Fibroblast of the aortic adventitia (primary cell): ENCODE data around the gene SPG21. TPM values are rescaled to one million over a fixed set of nuclear protein-coding genes. Genes with fewer than 3 reads are reported as not detected.

Source experiments
- DNase-seq: peaks from one replicate; pipeline ENCODE4 v3.0.0-alpha.2; 2010; ENCODE audit warnings: low read depth
- H3K4me3 ChIP-seq: 2 replicates; pipeline ENCODE4 v1.5.1; 2011; ENCODE audit warnings: low read depth, mild to moderate bottlenecking, control low read depth, low read length, moderate library complexity
- total RNA-seq: library from RNA; depleted of rRNA; stranded (reverse); fragments of >200 nt; gene quantifications from 2 replicates; pipeline ENCODE4 v1.2.3, GENCODE V29; 2012; ENCODE audit warnings: low replicate concordance
- TF ChIP-seq, protein P1 (sequence below): IDR thresholded peaks from 2 replicates; pipeline ENCODE4 v1.5.1; 2011; ENCODE audit warnings: mild to moderate bottlenecking, low read length, control low read depth, inconsistent platforms; ENCODE audit not compliant: insufficient read depth

Gene SPG21
- total RNA-seq, 1 donor: 104 TPM

DNA sequence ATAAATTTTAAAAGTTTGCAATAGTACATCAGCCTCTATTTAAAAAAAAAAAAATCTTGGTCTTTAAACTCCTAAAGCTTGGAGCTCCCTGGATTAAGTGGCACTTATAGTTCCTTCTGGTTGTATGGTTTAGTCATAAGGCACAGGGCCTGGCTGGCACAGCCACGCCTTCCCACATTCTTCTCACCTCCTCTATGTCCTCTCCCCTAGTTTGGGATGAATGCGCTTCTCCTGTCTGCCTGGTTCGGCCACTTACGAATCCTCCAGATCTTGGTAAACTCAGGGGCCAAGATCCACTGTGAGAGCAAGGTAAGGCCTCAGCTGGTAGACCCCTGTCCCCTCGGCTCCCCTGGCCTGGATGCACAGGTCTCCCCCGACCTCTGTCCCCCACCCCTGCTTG, 68.0 kb downstream of the SPG21 start:
- DNase-seq: peak; percentile 10
- TF ChIP-seq, protein P1, sequence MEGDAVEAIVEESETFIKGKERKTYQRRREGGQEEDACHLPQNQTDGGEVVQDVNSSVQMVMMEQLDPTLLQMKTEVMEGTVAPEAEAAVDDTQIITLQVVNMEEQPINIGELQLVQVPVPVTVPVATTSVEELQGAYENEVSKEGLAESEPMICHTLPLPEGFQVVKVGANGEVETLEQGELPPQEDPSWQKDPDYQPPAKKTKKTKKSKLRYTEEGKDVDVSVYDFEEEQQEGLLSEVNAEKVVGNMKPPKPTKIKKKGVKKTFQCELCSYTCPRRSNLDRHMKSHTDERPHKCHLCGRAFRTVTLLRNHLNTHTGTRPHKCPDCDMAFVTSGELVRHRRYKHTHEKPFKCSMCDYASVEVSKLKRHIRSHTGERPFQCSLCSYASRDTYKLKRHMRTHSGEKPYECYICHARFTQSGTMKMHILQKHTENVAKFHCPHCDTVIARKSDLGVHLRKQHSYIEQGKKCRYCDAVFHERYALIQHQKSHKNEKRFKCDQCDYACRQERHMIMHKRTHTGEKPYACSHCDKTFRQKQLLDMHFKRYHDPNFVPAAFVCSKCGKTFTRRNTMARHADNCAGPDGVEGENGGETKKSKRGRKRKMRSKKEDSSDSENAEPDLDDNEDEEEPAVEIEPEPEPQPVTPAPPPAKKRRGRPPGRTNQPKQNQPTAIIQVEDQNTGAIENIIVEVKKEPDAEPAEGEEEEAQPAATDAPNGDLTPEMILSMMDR: no peak
- H3K4me3 ChIP-seq: no peak overlapping the region

DNA sequence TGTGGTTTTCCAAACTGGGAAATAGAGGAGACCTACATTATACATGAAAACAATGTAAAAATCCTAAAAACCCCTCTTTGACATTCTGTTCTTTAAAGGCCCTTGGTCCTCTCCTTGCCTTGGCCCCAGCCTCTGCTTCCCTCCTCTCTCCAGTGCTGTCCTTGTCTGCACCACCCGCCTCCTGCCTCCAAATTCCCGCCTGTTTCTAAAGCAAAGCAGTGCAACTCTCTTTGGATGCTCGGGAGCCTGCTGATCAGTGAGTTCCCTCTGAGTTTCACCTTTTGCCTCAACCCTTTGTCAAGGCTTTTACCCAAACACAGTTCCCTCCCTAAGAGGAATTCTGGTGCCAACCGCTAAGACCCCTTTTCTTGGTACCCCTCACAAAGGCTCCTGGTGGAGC, 70.0 kb downstream of the SPG21 start:
- no peak for DNase-seq
- TF ChIP-seq, protein P1: no peak
- H3K4me3 ChIP-seq: no peak overlapping the region

DNA sequence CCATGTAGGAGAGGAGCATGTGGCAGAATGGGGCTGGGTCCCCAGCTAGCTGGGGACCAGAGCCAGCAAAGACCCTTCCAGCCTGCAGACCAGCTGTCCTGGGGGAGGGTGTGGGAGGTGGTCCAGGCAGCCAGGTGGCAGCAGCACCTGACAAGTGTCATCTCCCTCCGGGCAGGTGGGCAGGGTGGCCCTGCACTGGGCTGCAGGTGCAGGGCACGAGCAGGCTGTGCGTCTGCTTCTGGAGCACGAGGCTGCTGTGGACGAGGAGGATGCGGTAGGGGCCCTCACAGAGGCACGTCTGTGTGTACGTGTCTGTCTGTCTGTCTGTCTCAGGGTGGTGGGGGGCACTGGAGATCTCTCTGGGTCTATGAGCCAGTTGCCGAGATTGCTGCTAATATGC, 72.5 kb downstream of the SPG21 start:
- TF ChIP-seq, protein P1: no peak
- no peak for DNase-seq
- H3K4me3 ChIP-seq: no peak overlapping the region

DNA sequence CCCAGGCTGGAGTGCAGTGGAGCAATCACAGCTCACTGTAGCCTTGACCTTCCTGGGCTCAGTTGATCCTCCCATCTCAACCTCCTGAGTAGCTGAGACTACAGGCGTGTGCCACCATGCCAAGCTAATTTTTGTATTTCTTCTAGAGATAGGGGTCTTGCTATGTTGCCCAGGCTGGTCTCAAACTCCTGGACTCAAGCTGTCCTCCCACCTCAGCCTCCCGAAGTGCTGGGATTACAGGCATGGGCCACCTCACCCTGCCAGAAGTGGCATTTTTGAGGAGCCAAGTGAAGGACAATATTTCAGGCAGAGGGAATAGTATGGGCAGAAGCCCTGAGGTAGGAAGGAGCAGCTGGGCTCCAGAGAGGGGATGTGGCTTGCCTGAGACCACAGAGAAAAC, 73.3 kb downstream of the SPG21 start:
- H3K4me3 ChIP-seq: no peak overlapping the region
- DNase-seq: no peak
- TF ChIP-seq, protein P1: no peak

DNA sequence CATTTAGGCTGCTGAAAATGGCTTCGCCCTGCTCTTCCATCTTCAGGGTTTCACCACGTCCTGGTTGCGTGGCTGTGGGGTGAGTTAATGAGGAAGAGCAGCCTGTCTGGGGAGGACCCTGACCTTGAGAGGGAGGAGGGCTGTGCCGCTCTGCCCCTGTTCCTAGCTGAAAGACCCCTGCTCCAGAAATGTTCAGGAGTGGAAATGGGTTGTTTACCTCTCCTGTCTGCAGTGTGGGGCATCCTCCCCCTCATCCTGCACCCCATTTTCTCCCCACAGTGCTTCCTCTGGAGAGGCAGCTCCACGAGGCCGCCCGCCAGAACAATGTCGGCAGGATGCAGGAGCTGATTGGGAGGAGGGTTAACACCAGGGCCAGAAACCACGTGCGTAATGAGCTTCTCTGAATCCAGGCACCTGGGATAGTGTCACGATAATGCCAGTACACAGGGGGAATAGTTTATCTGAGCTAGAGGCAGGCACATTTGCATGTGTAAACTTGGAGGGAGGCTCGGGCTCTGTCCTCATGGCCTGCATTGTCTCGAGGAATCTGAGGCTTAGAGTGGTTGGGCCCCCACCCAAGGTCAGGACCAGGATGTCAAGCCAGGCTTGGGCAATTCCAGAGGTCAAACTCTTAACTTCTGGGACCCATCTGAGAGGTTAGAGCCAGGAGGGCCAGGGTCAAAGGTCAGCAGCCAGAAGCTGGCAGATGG, 74.0 kb downstream of the SPG21 start:
- TF ChIP-seq, protein P1: no peak
- H3K4me3 ChIP-seq: no peak overlapping the region
- no peak for DNase-seq

Other genes with a start within 250 kb of the SPG21 start
- gene RBPMS2, start 214.3 kb downstream of the SPG21 start, total RNA-seq: 0.09 TPM in 1 of 2 replicates, not detected in the other
- 2.0 and 7.4 TPM in 2 replicates for gene PIF1, start 164.3 kb downstream of the SPG21 start, total RNA-seq
- 16.0 and 21.8 TPM in 2 replicates for gene PLEKHO2, start 148.0 kb downstream of the SPG21 start, total RNA-seq
- gene ANKDD1A, start 78.0 kb downstream of the SPG21 start, total RNA-seq: 2.9 and 5.1 TPM in 2 replicates
- gene MTFMT, start 39.7 kb upstream of the SPG21 start, total RNA-seq: 14.1 and 19.2 TPM in 2 replicates
- gene SLC51B, start 55.5 kb upstream of the SPG21 start, total RNA-seq: not detected in 2 replicates
- gene RASL12, start 78.1 kb upstream of the SPG21 start, total RNA-seq: 1.7 and 1.9 TPM in 2 replicates
- not detected in 2 replicates for gene KBTBD13, start 86.8 kb upstream of the SPG21 start, total RNA-seq
- gene UBAP1L, start 125.3 kb upstream of the SPG21 start, total RNA-seq: 2.1 and 3.8 TPM in 2 replicates
- gene PDCD7, start 143.9 kb upstream of the SPG21 start, total RNA-seq: 15.7 and 41.9 TPM in 2 replicates
- 40.4 and 43.8 TPM in 2 replicates for gene CLPX, start 195.4 kb upstream of the SPG21 start, total RNA-seq
- under 0.01 and 0.16 TPM in 2 replicates for gene CILP, start 221.6 kb upstream of the SPG21 start, total RNA-seq